ENCODE data around the gene TOM1L2.
A peak's percentile ranks its signal among the peaks of the same experiment; 100 is the strongest.

The TOM1L2 gene

DNA sequence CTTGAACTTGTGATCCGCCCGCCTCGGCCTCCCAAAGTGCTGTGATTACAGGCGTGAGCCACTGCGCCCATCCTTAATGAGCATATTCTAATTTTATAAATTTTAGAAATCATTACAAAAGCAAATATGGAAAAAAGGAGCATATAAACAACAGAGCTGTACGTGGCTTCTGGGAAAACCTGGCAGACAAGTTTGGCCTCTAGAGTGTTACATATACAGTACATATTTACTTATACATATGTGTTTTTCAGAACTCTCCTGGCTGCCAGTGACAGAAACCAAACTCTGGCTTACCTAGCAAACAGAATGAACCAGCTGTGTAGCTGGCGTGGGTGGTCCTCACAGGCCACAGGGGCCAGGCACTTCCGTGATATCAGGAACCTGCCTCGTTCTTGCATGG lies 10.6 kb upstream of the TOM1L2 start:
- Histone ChIP-seq H3K4me3 (no peak overlapping the region), H3K9ac (no peak overlapping the region), H3K9me3 (replicated peaks in 1 of 11) (no peaks in the 10 kb centered on the region), H4K20me1 (no peaks in the 10 kb centered on the region), H3K4me2 (no peak overlapping the region), H3K27ac (no peak overlapping the region), H3K4me1 (peaks cover 0 to 17% (median 10%) of the 10 kb centered on the region in 10 experiments; a peak in 12 of 20 replicates), H3K27me3 (no peaks in the 10 kb centered on the region), H3K36me3 (no peaks in the 10 kb centered on the region)
- no peak for TF ChIP-seq Cebpa-rat (IDR thresholded peaks at IDR 0.05)

DNA sequence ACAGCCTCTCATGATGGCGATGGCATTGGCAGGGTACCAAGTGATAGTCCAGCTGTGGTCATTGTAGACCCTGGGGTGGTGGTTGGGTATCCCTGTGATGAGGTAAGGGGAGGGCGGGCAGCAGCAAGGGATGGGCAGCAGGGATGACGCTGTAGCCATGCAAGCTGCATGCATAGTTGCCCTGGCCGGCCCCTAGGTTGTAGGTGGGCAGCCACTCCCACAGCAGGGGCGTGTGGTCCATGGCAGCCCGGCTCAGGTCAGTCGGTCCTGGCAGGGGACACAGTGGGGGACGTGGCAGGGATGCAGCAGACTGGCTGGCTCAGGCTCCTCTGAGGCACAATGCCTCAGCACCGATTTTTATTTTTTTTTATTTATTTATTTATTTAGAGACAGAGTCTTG lies 9.1 kb upstream of the TOM1L2 start:
- H3K27ac ChIP-seq, result no peak overlapping the region
- H3K4me2 ChIP-seq, result no peak overlapping the region
- no peaks in the 10 kb centered on the region for H3K9me3 ChIP-seq (replicated peaks in 1 of 11)
- no peak overlapping the region for H3K9ac ChIP-seq
- no peaks in the 10 kb centered on the region for H4K20me1 ChIP-seq
- peaks cover 0 to 17% (median 10%) of the 10 kb centered on the region in 10 experiments; a peak in 12 of 20 replicates for H3K4me1 ChIP-seq
- no peak for TF ChIP-seq Cebpa-rat (IDR thresholded peaks at IDR 0.05)
- no peaks in the 10 kb centered on the region for H3K27me3 ChIP-seq
- H3K4me3 ChIP-seq, result no peak overlapping the region
- no peaks in the 10 kb centered on the region for H3K36me3 ChIP-seq

DNA sequence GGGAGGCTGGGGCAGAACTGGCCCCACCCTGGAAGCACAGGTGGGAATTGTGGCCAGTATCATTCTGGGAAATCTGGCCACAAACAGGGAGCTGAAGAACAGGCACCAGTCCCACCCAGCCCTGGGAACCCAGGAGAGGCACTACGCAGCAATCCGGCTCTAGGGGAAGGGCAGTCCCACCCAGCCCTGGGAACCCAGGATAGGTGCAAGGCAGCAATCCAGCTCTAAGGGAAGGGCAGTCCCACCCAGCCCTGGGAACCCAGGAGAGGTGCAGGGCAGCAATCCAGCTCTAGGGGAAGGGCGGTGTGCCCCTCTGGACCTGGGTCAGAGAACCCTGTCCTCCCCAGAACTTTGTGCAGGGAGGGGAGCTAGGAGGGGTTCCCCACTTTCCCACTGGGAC lies 7.6 kb upstream of the TOM1L2 start:
- Histone ChIP-seq H3K4me1 (peaks cover 0 to 20% (median 10%) of the 10 kb centered on the region in 10 experiments; a peak in 11 of 20 replicates), H4K20me1 (no peaks in the 10 kb centered on the region), H3K9ac (peak overlapping the region in 1 of 11 experiments; percentile 55; a peak in 1 of 22 replicates), H3K9me3 (replicated peaks in 1 of 11) (no peaks in the 10 kb centered on the region), H3K27me3 (no peaks in the 10 kb centered on the region), H3K27ac (no peak overlapping the region), H3K4me2 (peak overlapping the region in 3 of 11 experiments; percentile 59 to 71 (median 63); a peak in 4 of 22 replicates), H3K36me3 (no peaks in the 10 kb centered on the region), H3K4me3 (no peak overlapping the region)
- TF ChIP-seq Cebpa-rat (IDR thresholded peaks at IDR 0.05), result no peak

DNA sequence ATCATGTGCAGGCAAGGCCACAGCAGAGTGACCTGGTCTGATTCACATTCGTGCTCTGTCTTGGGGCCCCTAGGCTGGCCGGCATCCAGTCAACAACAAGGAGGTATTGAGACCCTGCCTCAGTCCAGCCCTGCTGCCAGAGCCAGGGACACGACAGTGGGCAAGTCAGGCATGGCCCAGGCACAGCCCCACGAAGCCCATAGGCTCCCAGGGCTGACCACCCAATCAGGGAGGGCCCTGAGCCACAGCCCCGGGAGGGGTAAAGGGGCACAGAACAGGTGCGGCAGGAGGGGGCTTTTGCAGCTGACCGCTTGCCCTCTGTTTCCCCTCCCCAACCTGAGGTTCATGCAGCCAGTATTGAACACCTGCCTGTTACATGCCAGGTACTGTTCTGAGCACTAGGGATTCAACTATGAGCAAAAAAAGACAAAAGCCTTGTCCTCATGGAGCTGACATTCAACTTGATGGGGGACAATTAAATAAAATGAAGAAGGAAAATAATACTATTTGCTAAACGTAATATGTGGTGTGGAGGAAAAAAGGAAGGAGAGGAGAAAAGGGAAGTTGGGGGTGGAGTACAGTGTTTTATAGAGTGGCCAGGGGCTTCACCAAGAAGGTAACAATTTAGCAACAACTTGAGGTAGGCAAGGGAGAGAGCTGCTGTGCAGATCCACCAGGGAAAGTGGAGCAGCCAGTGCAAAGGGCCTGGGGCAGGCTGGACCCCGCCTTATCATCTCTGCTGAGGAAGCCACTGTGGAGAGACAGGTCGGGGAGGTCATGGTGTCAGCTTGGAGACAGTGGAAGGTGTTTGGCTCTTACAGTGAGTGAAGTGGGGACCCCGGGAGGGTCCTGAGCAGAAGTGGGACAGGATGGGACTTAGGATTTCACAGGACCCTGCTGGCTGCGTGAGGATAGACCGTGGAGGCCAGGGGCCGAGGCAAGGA lies 6.6 kb upstream of the TOM1L2 start:
- H3K27ac ChIP-seq, result peak overlapping the region in 2 of 11 experiments; percentile 3 to 6; a peak in 1 of 22 replicates
- TF ChIP-seq Cebpa-rat (IDR thresholded peaks at IDR 0.05), result no peak
- H3K4me2 ChIP-seq, result peak overlapping the region in 7 of 11 experiments; percentile 3 to 71 (median 52); a peak in 10 of 22 replicates
- no peak overlapping the region for H3K4me3 ChIP-seq
- no peaks in the 10 kb centered on the region for H3K27me3 ChIP-seq
- H3K4me1 ChIP-seq, result peaks cover 0 to 20% (median 10%) of the 10 kb centered on the region in 10 experiments; a peak in 11 of 20 replicates
- H3K9me3 ChIP-seq (replicated peaks in 1 of 11), result no peaks in the 10 kb centered on the region
- H3K9ac ChIP-seq, result peak overlapping the region in 1 of 11 experiments; percentile 55; a peak in 1 of 22 replicates
- no peaks in the 10 kb centered on the region for H3K36me3 ChIP-seq
- H4K20me1 ChIP-seq, result no peaks in the 10 kb centered on the region

DNA sequence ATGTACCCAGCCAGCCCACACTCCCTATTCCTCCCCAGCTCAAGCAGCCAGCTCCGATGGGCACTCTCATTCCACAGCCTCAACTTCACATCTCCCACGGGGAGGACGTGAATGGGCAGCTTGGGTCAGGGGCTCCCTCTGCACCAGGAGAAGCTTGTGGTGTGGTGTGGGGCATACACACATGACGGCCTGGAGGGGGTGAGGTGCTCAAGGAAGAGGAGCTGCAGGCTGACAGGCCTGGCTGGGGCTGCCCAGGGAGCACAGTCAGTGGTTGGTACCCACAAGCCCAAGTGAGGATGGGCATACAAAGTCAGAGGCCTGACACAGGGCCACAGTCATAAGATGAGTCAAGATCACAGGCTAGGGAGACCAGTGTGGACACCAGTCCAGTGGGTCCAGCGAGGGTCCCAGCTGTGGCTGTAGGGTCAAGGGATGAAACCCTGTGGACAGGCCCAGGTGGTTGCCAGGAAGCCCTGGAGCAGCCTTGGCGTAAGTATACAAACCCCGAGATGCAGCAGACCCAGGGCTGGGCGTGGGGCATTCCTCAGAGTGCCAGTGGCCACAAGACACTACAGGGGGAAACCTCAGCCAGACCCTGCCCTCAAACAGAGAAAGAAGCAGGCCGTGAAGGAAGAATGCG lies 4.9 kb upstream of the TOM1L2 start:
- no peak for TF ChIP-seq Cebpa-rat (IDR thresholded peaks at IDR 0.05)
- Histone ChIP-seq H4K20me1 (peaks cover 0 to under 1% (median 0%) of the 10 kb centered on the region in 11 experiments; a peak in 2 of 22 replicates), H3K36me3 (no peaks in the 10 kb centered on the region), H3K4me2 (no peak overlapping the region), H3K4me3 (no peak overlapping the region), H3K4me1 (peaks cover 7 to 29% (median 15%) of the 10 kb centered on the region in 10 experiments), H3K9me3 (replicated peaks in 1 of 11) (no peaks in the 10 kb centered on the region), H3K27ac (no peak overlapping the region), H3K9ac (no peak overlapping the region), H3K27me3 (no peaks in the 10 kb centered on the region)

DNA sequence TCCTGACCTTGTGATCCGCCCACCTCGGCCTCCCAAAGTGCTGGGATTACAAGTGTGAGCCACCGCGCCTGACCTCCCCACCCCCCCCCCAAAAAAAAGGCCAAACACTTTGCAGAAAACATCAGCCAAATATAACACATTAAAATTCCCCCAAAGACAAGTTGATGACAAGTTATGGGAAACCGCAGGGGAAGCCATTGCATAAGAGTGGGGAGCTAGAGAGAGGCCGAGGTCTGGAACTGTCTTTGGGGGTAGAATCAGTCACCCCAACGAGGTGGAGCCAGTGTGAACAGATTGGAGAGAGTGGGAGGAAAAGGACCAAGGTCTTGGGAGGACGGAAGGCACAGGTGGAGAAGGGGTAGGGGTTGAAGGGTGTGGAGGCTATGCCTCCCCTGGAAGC lies 3.2 kb upstream of the TOM1L2 start:
- no peaks in the 10 kb centered on the region for H3K27me3 ChIP-seq
- peaks cover 3 to 15% (median 10%) of the 10 kb centered on the region in 11 experiments; a peak in 14 of 22 replicates for H4K20me1 ChIP-seq
- no peak for TF ChIP-seq Cebpa-rat (IDR thresholded peaks at IDR 0.05)
- no peak overlapping the region for H3K9ac ChIP-seq
- H3K4me1 ChIP-seq, result peaks cover 19 to 41% (median 26%) of the 10 kb centered on the region in 10 experiments
- H3K36me3 ChIP-seq, result no peaks in the 10 kb centered on the region
- no peak overlapping the region for H3K4me2 ChIP-seq
- H3K27ac ChIP-seq, result no peak overlapping the region
- H3K4me3 ChIP-seq, result no peak overlapping the region
- no peaks in the 10 kb centered on the region for H3K9me3 ChIP-seq (replicated peaks in 1 of 11)

DNA sequence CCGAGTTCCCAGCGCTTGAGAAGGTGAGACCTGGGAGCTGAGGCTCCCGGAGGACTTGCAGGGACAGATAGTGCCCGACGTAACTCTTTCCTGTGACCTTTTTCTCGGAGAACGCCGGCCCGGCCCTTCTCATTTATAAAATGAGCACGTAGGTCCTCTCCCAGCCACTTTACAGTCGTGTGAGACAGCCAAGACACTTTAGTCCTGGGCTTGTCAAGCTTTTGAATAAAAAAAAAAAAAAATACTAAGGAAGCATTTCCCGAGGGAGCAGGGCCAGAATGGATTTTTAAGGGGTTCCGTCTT lies 703 bp upstream of the TOM1L2 start:
- Histone ChIP-seq H3K9ac (peak overlapping the region in 10 of 11 experiments; percentile 21 to 71 (median 54); a peak in 17 of 22 replicates), H3K27ac (peak overlapping the region in 4 of 11 experiments; percentile 9 to 77 (median 29); a peak in 4 of 22 replicates)

DNA sequence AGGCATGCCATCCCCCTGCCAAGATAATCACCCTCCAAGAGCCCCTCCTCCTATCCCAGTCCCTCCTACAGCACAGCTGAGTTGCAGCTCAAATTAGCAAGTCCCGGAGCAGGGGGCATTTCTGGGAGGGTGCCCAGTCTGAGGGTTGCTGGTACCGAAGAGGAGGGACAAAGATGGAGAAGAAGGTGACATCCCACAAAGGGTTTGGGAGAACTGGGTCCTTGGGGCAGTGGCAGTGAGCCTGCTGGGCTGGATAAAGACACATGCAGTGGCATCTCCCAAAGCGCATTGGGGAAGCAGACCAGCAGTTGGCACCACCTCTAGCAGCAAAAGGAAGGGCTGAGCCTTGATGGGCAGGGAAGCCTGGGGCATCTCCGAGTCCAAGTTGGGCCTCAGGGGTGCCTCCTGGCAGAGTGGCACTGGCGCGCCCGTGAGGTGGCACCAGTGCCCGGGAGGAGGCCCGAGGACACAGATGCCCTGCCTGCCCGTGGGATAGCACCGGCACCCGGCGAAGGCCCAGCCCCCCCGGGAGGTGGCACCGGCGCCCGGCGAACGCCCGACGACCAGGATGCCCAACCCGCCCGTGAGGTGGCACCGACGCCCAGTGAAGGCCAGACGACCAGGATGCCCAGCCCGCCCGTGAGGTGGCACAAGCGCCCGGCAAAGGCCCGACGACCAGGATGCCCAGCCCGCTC lies 622 bp downstream of the TOM1L2 start:
- H3K27ac ChIP-seq, result peak overlapping the region; percentile 61 to 85 (median 72)
- H3K9me3 ChIP-seq (replicated peaks in 1 of 11), result no peaks in the 10 kb centered on the region
- H4K20me1 ChIP-seq, result peaks cover 3 to 30% (median 21%) of the 10 kb centered on the region in 11 experiments; a peak in 16 of 22 replicates
- no peaks in the 10 kb centered on the region for H3K27me3 ChIP-seq
- peaks cover 13 to 33% (median 20%) of the 10 kb centered on the region in 10 experiments for H3K4me1 ChIP-seq
- no peak for TF ChIP-seq Cebpa-rat (IDR thresholded peaks at IDR 0.05)
- no peaks in the 10 kb centered on the region for H3K36me3 ChIP-seq
- H3K4me3 ChIP-seq, result peak overlapping the region; percentile 75 to 95 (median 84)
- peak overlapping the region; percentile 79 to 89 (median 83) for H3K9ac ChIP-seq
- H3K4me2 ChIP-seq, result peak overlapping the region; percentile 93 to 100 (median 99)

More for the DNA sequence above, 703 bp upstream of the TOM1L2 start:
- H3K36me3 ChIP-seq, result no peaks in the 10 kb centered on the region
- no peaks in the 10 kb centered on the region for H3K27me3 ChIP-seq
- H3K4me2 ChIP-seq, result peak overlapping the region; percentile 85 to 96 (median 88)
- no peak for TF ChIP-seq Cebpa-rat (IDR thresholded peaks at IDR 0.05)
- H4K20me1 ChIP-seq, result peaks cover 3 to 19% (median 13%) of the 10 kb centered on the region in 11 experiments; a peak in 14 of 22 replicates
- H3K4me3 ChIP-seq, result peak overlapping the region; percentile 40 to 67 (median 58); a peak in 18 of 20 replicates
- H3K4me1 ChIP-seq, result peaks cover 13 to 27% (median 20%) of the 10 kb centered on the region in 10 experiments
- H3K9me3 ChIP-seq (replicated peaks in 1 of 11), result no peaks in the 10 kb centered on the region

Measured in BLaER1 treated with 17β-estradiol and CSF1 and Interleukin-3, amounts not matched to agents 10 nM and 100 nM (cell line).